Measurements from ENCODE around the gene THEMIS. TPM values are rescaled to one million over a fixed set of nuclear protein-coding genes. Genes with fewer than 3 reads are reported as not detected.

Gene THEMIS
- total RNA-seq, 2 donors from 2014 or later = not detected

GRCh38 chr6:127710668-127711067, 190.2 kb downstream of the THEMIS start:
- TF ChIP-seq CTCF (conservative IDR thresholded peaks at IDR 0.05) = no peak
- Histone ChIP-seq H3K9ac (ENCODE audit: extremely low read depth, low read length, poor library complexity, severe bottlenecking) (no peak overlapping the region), H3K4me1 (ENCODE audit: control insufficient read depth, insufficient read depth, low read length) (no peaks in the 10 kb centered on the region), H3K9me3 (ENCODE audit: control insufficient read depth, low read length) (no peaks in the 10 kb centered on the region), H3K27ac (ENCODE audit: low read depth, low read length) (no peak overlapping the region), H3K36me3 (ENCODE audit: control insufficient read depth, insufficient read depth, low read length) (no peaks in the 10 kb centered on the region), H3K4me3 (ENCODE audit: low read length) (no peak overlapping the region), H3K27me3 (ENCODE audit: control insufficient read depth, insufficient read depth, low read length, poor library complexity, severe bottlenecking) (no peaks in the 10 kb centered on the region)
- H3K27me3 Mint-ChIP-seq (ENCODE audit: insufficient read depth) = peaks cover 2% of the 10 kb centered on the region
- no peak overlapping the region for H3K4me3 Mint-ChIP-seq
- 88 to 100% methylated on average over 1 to 3 of the region's 3 CpGs for WGBS, 2 experiments (ENCODE audit: insufficient coverage in 1 of 2, insufficient read length in 1 of 2)
- H3K4me1 Mint-ChIP-seq = no peaks in the 10 kb centered on the region
- no peak overlapping the region for H3K27ac Mint-ChIP-seq
- H3K9me3 Mint-ChIP-seq = no peaks in the 10 kb centered on the region
- DNase-seq = no peak
- no peaks in the 10 kb centered on the region for H3K36me3 Mint-ChIP-seq (ENCODE audit: low read depth)

GRCh38 chr6:127706216-127706615, 194.6 kb downstream of the THEMIS start:
- Mint-ChIP-seq H3K27me3 (ENCODE audit: insufficient read depth) (no peaks in the 10 kb centered on the region), H3K27ac (no peak overlapping the region), H3K36me3 (ENCODE audit: low read depth) (no peaks in the 10 kb centered on the region), H3K9me3 (peaks cover 3% of the 10 kb centered on the region), H3K4me3 (no peak overlapping the region), H3K4me1 (no peaks in the 10 kb centered on the region)
- no peaks in the 10 kb centered on the region for H3K27me3 ChIP-seq (ENCODE audit: control insufficient read depth, insufficient read depth, low read length, poor library complexity, severe bottlenecking)
- no peaks in the 10 kb centered on the region for H3K4me1 ChIP-seq (ENCODE audit: control insufficient read depth, insufficient read depth, low read length)
- H3K27ac ChIP-seq (ENCODE audit: low read depth, low read length) = no peak overlapping the region
- no peaks in the 10 kb centered on the region for H3K9me3 ChIP-seq (ENCODE audit: control insufficient read depth, low read length)
- H3K36me3 ChIP-seq (ENCODE audit: control insufficient read depth, insufficient read depth, low read length) = no peaks in the 10 kb centered on the region
- TF ChIP-seq CTCF (conservative IDR thresholded peaks at IDR 0.05) = no peak
- no peak for DNase-seq
- no peak overlapping the region for H3K9ac ChIP-seq (ENCODE audit: extremely low read depth, low read length, poor library complexity, severe bottlenecking)
- H3K4me3 ChIP-seq (ENCODE audit: low read length) = no peak overlapping the region

GRCh38 chr6:127695108-127695507, 205.8 kb downstream of the THEMIS start:
- no peaks in the 10 kb centered on the region for H3K27me3 ChIP-seq (ENCODE audit: control insufficient read depth, insufficient read depth, low read length, poor library complexity, severe bottlenecking)
- Mint-ChIP-seq H3K4me3 (no peak overlapping the region), H3K36me3 (ENCODE audit: low read depth) (no peaks in the 10 kb centered on the region), H3K27me3 (ENCODE audit: insufficient read depth) (no peaks in the 10 kb centered on the region), H3K27ac (no peak overlapping the region), H3K4me1 (no peaks in the 10 kb centered on the region), H3K9me3 (no peaks in the 10 kb centered on the region)
- H3K27ac ChIP-seq (ENCODE audit: low read depth, low read length) = no peak overlapping the region
- no peak overlapping the region for H3K9ac ChIP-seq (ENCODE audit: extremely low read depth, low read length, poor library complexity, severe bottlenecking)
- no peaks in the 10 kb centered on the region for H3K36me3 ChIP-seq (ENCODE audit: control insufficient read depth, insufficient read depth, low read length)
- H3K4me1 ChIP-seq (ENCODE audit: control insufficient read depth, insufficient read depth, low read length) = no peaks in the 10 kb centered on the region
- H3K9me3 ChIP-seq (ENCODE audit: control insufficient read depth, low read length) = no peaks in the 10 kb centered on the region
- no peak overlapping the region for H3K4me3 ChIP-seq (ENCODE audit: low read length)
- TF ChIP-seq CTCF (conservative IDR thresholded peaks at IDR 0.05) = no peak
- no peak for DNase-seq
